Measurements from ENCODE around the gene UCKL1.

The UCKL1 gene

GRCh38 chr20:63958964-63959698 is 2.9 kb upstream of the UCKL1 start:
- no peak for DNase-seq

GRCh38 chr20:63958471-63958870 is 2.3 kb upstream of the UCKL1 start:
- no peak for DNase-seq

- DNase-seq = no peak
Measured at GRCh38 chr20:63957690-63958441, 1.6 kb upstream of the UCKL1 start.

GRCh38 chr20:63957004-63957689 is 931 bp upstream of the UCKL1 start:
- DNase-seq = peak; percentile 65

- DNase-seq = no peak
Measured at GRCh38 chr20:63956664-63957003, 418 bp upstream of the UCKL1 start.

- DNase-seq = peak; percentile 29
Measured at GRCh38 chr20:63955281-63955826, 862 bp downstream of the UCKL1 start.

- no peak for DNase-seq
Measured at GRCh38 chr20:63953764-63954429, 2.3 kb downstream of the UCKL1 start.

- DNase-seq = no peak
Measured at GRCh38 chr20:63952769-63953168, 3.4 kb downstream of the UCKL1 start.

- DNase-seq = no peak
Measured at GRCh38 chr20:63952210-63952535, 4.0 kb downstream of the UCKL1 start.

GRCh38 chr20:63951398-63952209 is 4.6 kb downstream of the UCKL1 start:
- DNase-seq = no peak

- DNase-seq = no peak
Measured at GRCh38 chr20:63950701-63951397, 5.4 kb downstream of the UCKL1 start.

GRCh38 chr20:63947638-63948456 is 8.4 kb downstream of the UCKL1 start:
- no peak for DNase-seq

- DNase-seq = no peak
Measured at GRCh38 chr20:63946986-63947637, 9.1 kb downstream of the UCKL1 start.

GRCh38 chr20:63945921-63946920 is 10.0 kb downstream of the UCKL1 start:
- no peak for DNase-seq

- no peak for DNase-seq
Measured at GRCh38 chr20:63945031-63945658, 11.1 kb downstream of the UCKL1 start.

GRCh38 chr20:63944078-63944941 is 11.9 kb downstream of the UCKL1 start:
- DNase-seq = no peak

- no peak for DNase-seq
Measured at GRCh38 chr20:63943808-63944077, 12.5 kb downstream of the UCKL1 start.
